Stimulated activated CD4-positive, alpha-beta T cell treated with anti-CD3 and anti-CD28 coated beads, Interleukin-15, amount 100 ng/mL, for 24 hours (primary cell): ENCODE results near the gene SCN3A.

ENCODE experiments used
- DNase-seq: peaks from one replicate; pipeline ENCODE4 v3.0.0-alpha.2; 2020

SCN3A gene

GRCh38 chr2:165109915-165110314 is 93.9 kb downstream of the SCN3A start:
- DNase-seq, result no peak

GRCh38 chr2:165105926-165106325 is 97.9 kb downstream of the SCN3A start:
- no peak for DNase-seq

- DNase-seq, result no peak
Observed at GRCh38 chr2:165087933-165088901, 115.6 kb downstream of the SCN3A start.

- DNase-seq, result no peak
Observed at GRCh38 chr2:165086337-165086736, 117.5 kb downstream of the SCN3A start.

- DNase-seq, result no peak
Observed at GRCh38 chr2:165083326-165083725, 120.5 kb downstream of the SCN3A start.

GRCh38 chr2:165082479-165082878 is 121.4 kb downstream of the SCN3A start:
- DNase-seq, result no peak

- no peak for DNase-seq
Observed at GRCh38 chr2:165081276-165081675, 122.6 kb downstream of the SCN3A start.

- DNase-seq, result no peak
Observed at GRCh38 chr2:165079432-165079831, 124.4 kb downstream of the SCN3A start.

- no peak for DNase-seq
Observed at GRCh38 chr2:165078913-165079312, 124.9 kb downstream of the SCN3A start.

GRCh38 chr2:165074884-165075283 is 129.0 kb downstream of the SCN3A start:
- no peak for DNase-seq

GRCh38 chr2:165074323-165074722 is 129.5 kb downstream of the SCN3A start:
- DNase-seq, result no peak

GRCh38 chr2:165070076-165070475 is 133.8 kb downstream of the SCN3A start:
- DNase-seq, result no peak

GRCh38 chr2:165069151-165069550 is 134.7 kb downstream of the SCN3A start:
- DNase-seq, result no peak

GRCh38 chr2:165068487-165068757 is 135.4 kb downstream of the SCN3A start:
- DNase-seq, result no peak

- DNase-seq, result no peak
Observed at GRCh38 chr2:165067643-165068486, 136.0 kb downstream of the SCN3A start.

GRCh38 chr2:165064743-165065142 is 139.1 kb downstream of the SCN3A start:
- DNase-seq, result no peak

GRCh38 chr2:165060411-165060810 is 143.4 kb downstream of the SCN3A start:
- DNase-seq, result no peak

GRCh38 chr2:165058476-165059265 is 145.2 kb downstream of the SCN3A start:
- no peak for DNase-seq

- no peak for DNase-seq
Observed at GRCh38 chr2:165057931-165058330, 145.9 kb downstream of the SCN3A start.

- no peak for DNase-seq
Observed at GRCh38 chr2:165057308-165057707, 146.5 kb downstream of the SCN3A start.

GRCh38 chr2:165056564-165056963 is 147.3 kb downstream of the SCN3A start:
- no peak for DNase-seq

- no peak for DNase-seq
Observed at GRCh38 chr2:165055082-165055851, 148.6 kb downstream of the SCN3A start.
